ENCODE results near the gene CRIP2. TPM values are rescaled to one million over a fixed set of nuclear protein-coding genes. Genes with fewer than 3 reads are reported as not detected.
A peak's percentile ranks its signal among the peaks of the same experiment; 100 is the strongest.

The CRIP2 gene
- total and polyA plus RNA-seq, 2 donors (not counting 1 experiment from before 2014, with no cell fraction given), result 6.0 to 81.6 TPM

DNA sequence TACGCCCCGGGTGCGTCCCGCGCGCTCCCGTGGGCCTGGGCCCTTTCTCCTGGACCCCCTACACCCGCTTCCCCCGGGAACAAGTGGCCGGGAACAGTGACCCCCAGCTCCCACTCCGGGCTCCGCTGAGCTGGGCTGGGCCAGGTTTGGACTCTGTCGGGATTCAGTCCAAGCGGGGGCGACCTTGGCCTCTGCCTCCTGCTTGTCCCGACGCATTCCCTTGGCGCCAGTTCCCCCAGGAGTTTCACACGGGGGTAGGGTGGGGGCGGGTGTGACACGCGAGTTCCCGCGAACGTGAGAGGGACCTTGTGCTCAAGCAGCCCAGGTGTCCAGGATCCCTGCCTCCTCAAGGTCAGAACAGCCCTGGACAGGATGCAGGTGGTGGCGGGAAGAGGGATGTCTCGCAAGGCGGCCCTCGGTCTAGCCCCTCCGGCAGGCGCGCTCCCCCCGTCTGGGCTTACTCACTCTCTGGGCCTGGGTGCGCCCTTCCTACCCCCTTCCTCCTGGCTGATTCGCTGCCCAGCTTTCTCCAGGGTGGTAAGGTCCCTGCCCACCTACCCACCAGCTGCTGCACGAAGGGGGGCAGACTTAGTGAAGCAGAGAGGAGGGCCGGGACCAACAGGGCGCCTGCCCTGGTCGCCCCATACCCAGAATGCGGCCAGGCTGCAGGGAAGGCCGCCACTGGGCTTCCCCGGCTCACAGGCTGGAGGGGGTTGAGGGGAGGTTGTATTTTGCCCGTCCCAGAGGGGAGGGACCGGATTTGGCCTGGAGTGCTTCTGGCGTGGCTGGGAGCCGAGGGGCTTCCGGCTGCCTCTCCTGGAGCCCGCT, 862 bp downstream of the CRIP2 start:
- no peaks in the 10 kb centered on the region for H3K79me2 ChIP-seq (ENCODE audit: control insufficient read depth, insufficient read depth, low read length)
- POLR2A ChIA-PET, result interaction anchor here (1.5 kb wide), 1 partner anchor 14 kb away, joined by 7 read pairs; no protein-coding TSS in a partner anchor
- no peak overlapping the region for H3K27ac ChIP-seq (ENCODE audit: low read length in 2 of 2)
- Mint-ChIP-seq H3K27me3 (no peaks in the 10 kb centered on the region), H3K4me3 (peak overlapping the region; percentile 73), H3K9me3 (ENCODE audit: insufficient read depth) (no peaks in the 10 kb centered on the region), H3K4me1 (peaks cover 48% of the 10 kb centered on the region), H3K27ac (peak overlapping the region; percentile 37)
- ATAC-seq (ENCODE audit: low read depth) (no peak), DNase-seq (peak; percentile 44)
- peak overlapping the region; percentile 95 for H3K4me2 ChIP-seq (replicated peaks; ENCODE audit: low read depth, low read length, poor library complexity, severe bottlenecking)
- peak overlapping the region; percentile 63 for H3K9ac ChIP-seq (ENCODE audit: low read length)
- H3K27me3 ChIP-seq (replicated peaks in 1 of 4; ENCODE audit: control extremely low read depth in 1 of 4, control insufficient read depth in 3 of 4, insufficient read depth in 4 of 4, low read length in 3 of 4), result peaks cover 0 to 48% (median 11%) of the 10 kb centered on the region in 4 experiments
- H3K9me3 ChIP-seq (ENCODE audit: control extremely low read depth in 1 of 3, control insufficient read depth in 2 of 3, insufficient read depth in 1 of 3, low read length in 2 of 3), result peaks cover 0 to 44% (median 0%) of the 10 kb centered on the region in 3 donors
- H2AFZ ChIP-seq (ENCODE audit: insufficient read depth, low read depth, low read length, poor library complexity, severe bottlenecking), result peak overlapping the region; percentile 54
- TF ChIP-seq, protein P1, sequence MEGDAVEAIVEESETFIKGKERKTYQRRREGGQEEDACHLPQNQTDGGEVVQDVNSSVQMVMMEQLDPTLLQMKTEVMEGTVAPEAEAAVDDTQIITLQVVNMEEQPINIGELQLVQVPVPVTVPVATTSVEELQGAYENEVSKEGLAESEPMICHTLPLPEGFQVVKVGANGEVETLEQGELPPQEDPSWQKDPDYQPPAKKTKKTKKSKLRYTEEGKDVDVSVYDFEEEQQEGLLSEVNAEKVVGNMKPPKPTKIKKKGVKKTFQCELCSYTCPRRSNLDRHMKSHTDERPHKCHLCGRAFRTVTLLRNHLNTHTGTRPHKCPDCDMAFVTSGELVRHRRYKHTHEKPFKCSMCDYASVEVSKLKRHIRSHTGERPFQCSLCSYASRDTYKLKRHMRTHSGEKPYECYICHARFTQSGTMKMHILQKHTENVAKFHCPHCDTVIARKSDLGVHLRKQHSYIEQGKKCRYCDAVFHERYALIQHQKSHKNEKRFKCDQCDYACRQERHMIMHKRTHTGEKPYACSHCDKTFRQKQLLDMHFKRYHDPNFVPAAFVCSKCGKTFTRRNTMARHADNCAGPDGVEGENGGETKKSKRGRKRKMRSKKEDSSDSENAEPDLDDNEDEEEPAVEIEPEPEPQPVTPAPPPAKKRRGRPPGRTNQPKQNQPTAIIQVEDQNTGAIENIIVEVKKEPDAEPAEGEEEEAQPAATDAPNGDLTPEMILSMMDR (IDR thresholded peaks at IDR 0.05), result no peak
- peak; percentile 33 for TF ChIP-seq EZH2 (IDR thresholded peaks at IDR 0.05; ENCODE audit: borderline replicate concordance, insufficient read depth, low read depth, low read length, poor library complexity, severe bottlenecking)
- H3K4me1 ChIP-seq (ENCODE audit: control insufficient read depth in 2 of 2, insufficient read depth in 2 of 2, low read length in 2 of 2), result peaks cover 48 to 64% of the 10 kb centered on the region in 2 donors
- H4K20me1 ChIP-seq (ENCODE audit: control insufficient read depth, insufficient read depth, low read length, poor library complexity, severe bottlenecking), result peaks cover 15% of the 10 kb centered on the region
- 5% methylated on average over 47 of the region's 48 CpGs for WGBS (ENCODE audit: insufficient coverage)
- peak overlapping the region in 3 of 5 experiments; percentile 33 to 62 (median 51) for H3K4me3 ChIP-seq (ENCODE audit: control extremely low read depth in 1 of 5, extremely low read depth in 1 of 5, insufficient read depth in 1 of 5, low read depth in 2 of 5, low read length in 4 of 5)
- CTCF ChIA-PET, result interaction anchor here (1.5 to 7.3 kb wide), 2 partner anchors 15 to 57 kb away, joined by 3 to 121 read pairs; partner anchors contain the start of gene TEDC1
- H3K36me3 ChIP-seq (replicated peaks in 1 of 2; ENCODE audit: control extremely low read depth in 1 of 2, control insufficient read depth in 1 of 2, extremely low read depth in 1 of 2, insufficient read depth in 2 of 2, low read length in 1 of 2), result no peaks in the 10 kb centered on the region
- intact Hi-C loops (cut with micrococcal nuclease), result loop anchor here (2.0 kb wide), 1 partner anchor 15 kb away; the partner anchor contains the start of gene TEDC1

Measured in B cell (primary cell).